OCI-LY1 (cell line): ENCODE results near the gene NCKAP5L.

Experiments
- CTCF ChIP-seq: fragments of 200-600 bp; sonication (generic), shearing (Covaris generic); IDR thresholded peaks from 2 replicates; pipeline ENCODE4 v1.5.1; 2017; ENCODE audit warnings: mild to moderate bottlenecking, antibody characterized with exemption, low read length, moderate library complexity, mixed read lengths
- EZH2 ChIP-seq: fragments of 200-600 bp; sonication (generic), shearing (Covaris generic); IDR thresholded peaks from 2 replicates; pipeline ENCODE4 v1.8.0; 2017; ENCODE audit warnings: borderline replicate concordance, mixed run types, mild to moderate bottlenecking, antibody characterized with exemption, low read length, moderate library complexity, mixed read lengths

GRCh38 chr12:49777800-49778748 lies 50.1 kb downstream of the NCKAP5L start:
- TF ChIP-seq CTCF = peak; percentile 92
- TF ChIP-seq EZH2 = no peak
